Vagina (tissue), 2 donors: ENCODE results near the gene KCTD1.

Experiments used
- POLR2A ChIP-seq, 2 donors: fragments of 450-650 bp; IDR thresholded peaks; one replicate each; pipeline ENCODE4 v1.6.1; 2017; ENCODE audit warnings: antibody characterized with exemption in 2 of 2, mild to moderate bottlenecking in 2 of 2, moderate library complexity in 2 of 2
- POLR2AphosphoS5 ChIP-seq, 2 donors: sonication (generic); formaldehyde crosslinking; IDR thresholded peaks; one replicate each; pipeline ENCODE4 v1.9.0; 2017; ENCODE audit warnings: antibody characterized with exemption in 2 of 2, mild to moderate bottlenecking in 2 of 2, low read depth in 1 of 2; ENCODE audit not compliant: insufficient read depth in 1 of 2
- TF ChIP-seq, protein P1 (sequence below), 3 experiments: fragments of 450-650 bp in 2 of 3; fragments of 200-600 bp in 1 of 3; sonication (generic) in 1 of 3; IDR thresholded peaks; one replicate each; pipeline ENCODE4 v1.5.1; 2017 to 2019; ENCODE audit warnings: antibody characterized with exemption in 3 of 3, mild to moderate bottlenecking in 2 of 3, moderate library complexity in 2 of 3

DNA sequence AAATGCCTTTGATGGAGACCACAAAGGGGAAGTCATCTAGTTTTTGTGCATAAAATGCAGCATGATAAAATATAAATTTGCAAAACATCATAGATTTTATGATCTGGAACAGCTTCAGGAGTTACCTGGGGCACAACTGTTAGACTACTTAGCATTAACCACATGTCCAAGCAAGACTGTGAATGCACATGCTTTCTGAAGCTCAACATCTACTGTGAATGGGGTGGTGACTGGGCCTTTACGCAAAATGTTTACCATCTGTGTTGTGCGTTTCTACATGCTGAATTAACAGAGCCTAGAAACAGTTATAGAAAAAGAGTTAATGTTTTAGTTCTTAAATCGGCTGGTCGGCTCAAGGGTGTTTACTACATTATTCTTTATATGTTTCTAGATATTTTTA is 45.5 kb downstream of the KCTD1 start:
- TF ChIP-seq, protein P1, sequence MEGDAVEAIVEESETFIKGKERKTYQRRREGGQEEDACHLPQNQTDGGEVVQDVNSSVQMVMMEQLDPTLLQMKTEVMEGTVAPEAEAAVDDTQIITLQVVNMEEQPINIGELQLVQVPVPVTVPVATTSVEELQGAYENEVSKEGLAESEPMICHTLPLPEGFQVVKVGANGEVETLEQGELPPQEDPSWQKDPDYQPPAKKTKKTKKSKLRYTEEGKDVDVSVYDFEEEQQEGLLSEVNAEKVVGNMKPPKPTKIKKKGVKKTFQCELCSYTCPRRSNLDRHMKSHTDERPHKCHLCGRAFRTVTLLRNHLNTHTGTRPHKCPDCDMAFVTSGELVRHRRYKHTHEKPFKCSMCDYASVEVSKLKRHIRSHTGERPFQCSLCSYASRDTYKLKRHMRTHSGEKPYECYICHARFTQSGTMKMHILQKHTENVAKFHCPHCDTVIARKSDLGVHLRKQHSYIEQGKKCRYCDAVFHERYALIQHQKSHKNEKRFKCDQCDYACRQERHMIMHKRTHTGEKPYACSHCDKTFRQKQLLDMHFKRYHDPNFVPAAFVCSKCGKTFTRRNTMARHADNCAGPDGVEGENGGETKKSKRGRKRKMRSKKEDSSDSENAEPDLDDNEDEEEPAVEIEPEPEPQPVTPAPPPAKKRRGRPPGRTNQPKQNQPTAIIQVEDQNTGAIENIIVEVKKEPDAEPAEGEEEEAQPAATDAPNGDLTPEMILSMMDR (IDR thresholded peaks at IDR 0.05) = no peak
- TF ChIP-seq POLR2A (IDR thresholded peaks at IDR 0.05) (no peak), POLR2AphosphoS5 (IDR thresholded peaks at IDR 0.05; ENCODE audit: insufficient read depth in 1 of 2, low read depth in 1 of 2) (no peak)
